Measurements from ENCODE around the gene BRINP1. TPM values are rescaled to one million over a fixed set of nuclear protein-coding genes. Genes with fewer than 3 reads are reported as not detected.

The BRINP1 gene
- total and polyA plus RNA-seq, 2 of the 8 experiments (the other 6 are each of a cell fraction or from before 2014, with no cell fraction given), result 19.5 to 20.5 TPM

GRCh38 chr9:119307471-119307870 lies 61.8 kb downstream of the BRINP1 start:
- TF ChIP-seq RFX5 (IDR thresholded peaks at IDR 0.05; ENCODE audit: borderline replicate concordance, low read depth, low read length) (no peak), CHD2 (IDR thresholded peaks at IDR 0.05; ENCODE audit: low read length) (no peak), USF2 (IDR thresholded peaks at IDR 0.05; ENCODE audit: low read length) (no peak), JUN (IDR thresholded peaks at IDR 0.05; ENCODE audit: low read depth, low read length) (no peak)
- Histone ChIP-seq H2AFZ (ENCODE audit: low read length) (no peak overlapping the region), H3K23me2 (ENCODE audit: low read depth, low read length) (no peaks in the 10 kb centered on the region), H3K4ac (replicated peaks; ENCODE audit: insufficient read length, low read depth, low read length) (no peak overlapping the region), H3K4me1 (replicated peaks in 1 of 4; ENCODE audit: control insufficient read depth in 3 of 4, insufficient read depth in 4 of 4, low read length in 3 of 4) (peaks cover 0 to 13% (median 5%) of the 10 kb centered on the region in 4 experiments; a peak in 3 of 7 replicates), H3K79me2 (ENCODE audit: control insufficient read depth in 1 of 2, insufficient read depth in 2 of 2, low read length in 2 of 2) (peaks cover 0 to 14% of the 10 kb centered on the region in 2 experiments; a peak in 2 of 4 replicates), H2BK12ac (ENCODE audit: low read depth, low read length) (no peak overlapping the region), H2BK20ac (ENCODE audit: low read length) (no peak overlapping the region), H4K8ac (ENCODE audit: extremely low read depth, insufficient read depth, low read length) (no peak overlapping the region), H2BK15ac (ENCODE audit: low read length) (no peak overlapping the region), H3K4me2 (ENCODE audit: insufficient read depth in 1 of 2, low read depth in 2 of 2, low read length in 2 of 2) (no peak overlapping the region), H3K79me1 (ENCODE audit: low read depth, low read length) (no peaks in the 10 kb centered on the region), H3K27me3 (replicated peaks in 1 of 4; ENCODE audit: control insufficient read depth in 3 of 4, extremely low read depth in 1 of 4, insufficient read depth in 3 of 4, low read length in 3 of 4) (no peaks in the 10 kb centered on the region), H3K4me3 (ENCODE audit: extremely low read depth in 1 of 4, insufficient read depth in 2 of 4, low read depth in 3 of 4, low read length in 4 of 4) (no peak overlapping the region), H3K9me3 (ENCODE audit: insufficient read depth in 2 of 2, low read depth in 1 of 2, low read length in 1 of 2) (no peaks in the 10 kb centered on the region), H3K27ac (ENCODE audit: low read depth, low read length) (no peak overlapping the region), H2BK120ac (replicated peaks; ENCODE audit: low read depth, low read length) (no peak overlapping the region), H3K14ac (ENCODE audit: insufficient read length) (no peak overlapping the region), H3K23ac (ENCODE audit: insufficient read length) (no peak overlapping the region), H2BK5ac (ENCODE audit: low read depth, low read length) (no peak overlapping the region), H3K56ac (replicated peaks; ENCODE audit: insufficient read length, low read depth, low read length) (no peak overlapping the region), H2AK5ac (ENCODE audit: low read depth, low read length) (no peak overlapping the region), H4K20me1 (replicated peaks in 1 of 2; ENCODE audit: control insufficient read depth in 1 of 2, insufficient read depth in 2 of 2, low read length in 2 of 2) (no peaks in the 10 kb centered on the region), H3K36me3 (ENCODE audit: control insufficient read depth in 2 of 4, insufficient read depth in 4 of 4, low read length in 3 of 4) (peaks cover 0 to 3% (median 0%) of the 10 kb centered on the region in 4 experiments; a peak in 2 of 8 replicates), H3K9ac (replicated peaks in 1 of 4; ENCODE audit: extremely low read depth in 1 of 4, low read depth in 3 of 4, low read length in 3 of 4) (no peak overlapping the region), H3K18ac (ENCODE audit: extremely low read depth, low read length) (no peak overlapping the region), H4K5ac (ENCODE audit: insufficient read length, low read depth, low read length) (no peak overlapping the region), H4K91ac (replicated peaks; ENCODE audit: insufficient read length, low read length) (no peak overlapping the region)
- 91% methylated on average over 5 of the region's 5 CpGs; no CpG with 5 or more reads in 1 of the 2 experiments for WGBS, 2 experiments (ENCODE audit: extremely low coverage in 1 of 2, insufficient coverage in 1 of 2, insufficient read length in 1 of 2, insufficient replicate concordance in 2 of 2, low coverage in 1 of 2, low lambda C conversion rate in 2 of 2, missing lambda C conversion rate in 1 of 2)
- no peak for DNase-seq (ENCODE audit: low read depth in 1 of 2, low spot score in 2 of 2)
- FAIRE-seq, result no peak
- ChIA-PET CTCF (ENCODE audit: partially characterized antibody) (interaction anchor here (0.5 to 1.1 kb wide), 4 partner anchors 33 to 756 kb away, joined by 3 to 4 read pairs (median 3); no protein-coding TSS in a partner anchor), POLR2A (ENCODE audit: partially characterized antibody) (interaction anchor here (1.1 kb wide), 1 partner anchor 11 kb away, joined by 4 read pairs; no protein-coding TSS in a partner anchor)
